Neural cell (in vitro differentiated cells): ENCODE measurements around the gene BMP7. TPM values are rescaled to one million over a fixed set of nuclear protein-coding genes. Genes with fewer than 3 reads are reported as not detected.

Experiments
- H2AFZ ChIP-seq: fragments of 200-600, 300-800 bp; sonication (generic), shearing (Covaris generic); 2 replicates; pipeline ENCODE4 v1.6.0; 2014; ENCODE audit warnings: low read depth, mild to moderate bottlenecking, antibody characterized with exemption, low read length, moderate library complexity
- H3F3A ChIP-seq: fragments of 200-600 bp; shearing (Covaris generic); 2 replicates; pipeline ENCODE4 v1.6.1; 2016; ENCODE audit warnings: mild to moderate bottlenecking, moderate library complexity, mixed read lengths, antibody characterized with exemption, low read length; ENCODE audit not compliant: insufficient read depth, poor library complexity, severe bottlenecking
- H3K27ac ChIP-seq: fragments of 200-600, 300-800 bp; sonication (generic), shearing (Covaris generic); 2 replicates; pipeline ENCODE4 v1.5.1; 2014; ENCODE audit warnings: mild to moderate bottlenecking, low read length, moderate library complexity
- H3K27me3 ChIP-seq: fragments of 300-800, 200-600 bp; sonication (generic), shearing (Covaris generic); 2 replicates; pipeline ENCODE4 v1.6.0; 2014; ENCODE audit warnings: mild to moderate bottlenecking, low read depth, low read length, moderate library complexity; ENCODE audit not compliant: insufficient read depth
- H3K36me3 ChIP-seq: fragments of 300-800, 200-600 bp; sonication (generic), shearing (Covaris generic); 2 replicates; pipeline ENCODE4 v1.5.1; 2014; ENCODE audit warnings: mild to moderate bottlenecking, antibody characterized with exemption, low read length, moderate library complexity; ENCODE audit not compliant: insufficient read depth
- H3K4me2 ChIP-seq: fragments of 300-800, 200-600 bp; sonication (generic), shearing (Covaris generic); 2 replicates; pipeline ENCODE4 v1.6.0; 2014; ENCODE audit warnings: mild to moderate bottlenecking, low read length
- H3K4me3 ChIP-seq: fragments of 300-800, 200-600 bp; sonication (generic), shearing (Covaris generic); 2 replicates; pipeline ENCODE4 v1.5.1; 2014; ENCODE audit warnings: mild to moderate bottlenecking, low read length, moderate library complexity
- H3K79me2 ChIP-seq: fragments of 200-600 bp; shearing (Covaris generic); replicated peaks from 2 replicates; pipeline ENCODE4 v1.6.0; 2014; ENCODE audit warnings: mild to moderate bottlenecking, low read length, moderate library complexity; ENCODE audit not compliant: insufficient read depth
- H3K9ac ChIP-seq: fragments of 300-800, 200-600 bp; sonication (generic), shearing (Covaris generic); 2 replicates; pipeline ENCODE4 v1.6.1; 2016; ENCODE audit warnings: mild to moderate bottlenecking, low read length, mixed read lengths
- H3K9me2 ChIP-seq: fragments of 200-600 bp; shearing (Covaris generic); 2 replicates; pipeline ENCODE4 v1.6.1; 2016; ENCODE audit warnings: mild to moderate bottlenecking, low read length, mixed read lengths; ENCODE audit not compliant: insufficient read depth
- H3K9me3 ChIP-seq: fragments of 200-600, 300-800 bp; sonication (generic), shearing (Covaris generic); 2 replicates; pipeline ENCODE4 v1.6.1; 2016; ENCODE audit warnings: mild to moderate bottlenecking, mixed run types, low read length, moderate library complexity, mixed read lengths
- H4K20me1 ChIP-seq: fragments of 200-600 bp; shearing (Covaris generic); 2 replicates; pipeline ENCODE4 v1.6.1; 2016; ENCODE audit warnings: mild to moderate bottlenecking, mixed run types; ENCODE audit not compliant: insufficient read depth
- CTCF ChIP-seq: fragments of 450-650 bp; IDR thresholded peaks from 2 replicates; pipeline ENCODE4 v1.5.1; 2014; ENCODE audit warnings: antibody characterized with exemption, mild to moderate bottlenecking, moderate library complexity; ENCODE audit not compliant: poor library complexity, severe bottlenecking
- EP300 ChIP-seq: fragments of 450-650 bp; conservative IDR thresholded peaks from 2 replicates; pipeline ENCODE4 v1.6.1; 2014; ENCODE audit warnings: antibody characterized with exemption, mild to moderate bottlenecking, moderate library complexity; ENCODE audit not compliant: poor library complexity, severe bottlenecking
- EZH2 ChIP-seq: fragments of 200-600, 300-800 bp; shearing (Covaris generic), sonication (generic); IDR thresholded peaks from 2 replicates; pipeline ENCODE4 v1.6.1; 2014; ENCODE audit warnings: antibody characterized with exemption, low read length, borderline replicate concordance, mild to moderate bottlenecking; ENCODE audit not compliant: insufficient read depth, poor library complexity, severe bottlenecking
- MXI1 ChIP-seq: fragments of 450-650 bp; conservative IDR thresholded peaks from 2 replicates; pipeline ENCODE4 v1.6.1; 2014; ENCODE audit warnings: antibody characterized with exemption, mild to moderate bottlenecking; ENCODE audit not compliant: poor library complexity, severe bottlenecking
- RAD21 ChIP-seq: fragments of 450-650 bp; conservative IDR thresholded peaks from 2 replicates; pipeline ENCODE4 v1.6.1; 2014; ENCODE audit warnings: antibody characterized with exemption, mild to moderate bottlenecking, moderate library complexity
- SMC3 ChIP-seq: fragments of 450-650 bp; conservative IDR thresholded peaks from 2 replicates; pipeline ENCODE4 v1.6.1; 2014; ENCODE audit warnings: antibody characterized with exemption, mild to moderate bottlenecking, moderate library complexity; ENCODE audit not compliant: poor library complexity
- polyA plus RNA-seq: library from polyadenylated mRNA; depleted of rRNA; stranded (reverse); fragments of >200 nt; gene quantifications from 2 replicates; pipeline ENCODE4 v1.2.3, GENCODE V29; 2014
- TF ChIP-seq, protein P1 (sequence below): IDR thresholded peaks from 2 replicates; pipeline ENCODE4 v1.6.1; 2012; ENCODE audit warnings: borderline replicate concordance

The BMP7 gene
- polyA plus RNA-seq, 1 donor from 2014 or later = 3.6 TPM

DNA sequence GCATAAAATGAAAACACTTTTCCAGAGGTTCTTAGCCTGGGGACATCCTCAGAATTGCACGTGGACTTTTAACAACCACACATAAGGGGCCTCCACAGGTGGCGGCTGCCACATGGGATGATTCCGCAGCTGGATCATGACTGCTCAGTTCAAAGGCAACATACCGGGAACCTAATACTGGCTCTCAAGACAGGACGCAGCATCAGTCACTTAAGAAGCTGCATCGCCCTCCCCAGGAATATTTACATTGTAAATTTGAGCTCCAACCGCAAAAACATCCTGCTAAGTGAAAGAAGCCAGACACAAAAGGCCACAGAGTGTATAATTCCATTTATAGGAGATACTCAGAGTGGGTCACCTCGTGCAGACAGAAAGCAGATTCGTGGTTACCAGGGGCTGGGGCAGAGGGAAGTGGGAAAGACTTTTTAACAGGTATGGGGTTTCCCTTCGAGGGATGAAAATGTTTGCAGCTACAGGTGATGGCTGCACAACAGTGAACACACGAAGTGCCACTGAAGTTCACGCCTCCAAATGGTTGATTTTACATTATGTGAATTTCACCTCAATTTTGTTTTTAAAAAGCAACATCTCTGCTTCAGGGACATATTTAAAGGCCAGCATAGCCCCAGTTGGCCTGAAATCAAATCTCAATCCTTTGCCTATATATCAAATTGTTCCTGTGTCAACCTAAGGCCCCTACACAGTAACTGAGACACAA lies 141.5 kb downstream of the BMP7 start (continued):
- TF ChIP-seq SMC3 (no peak), EZH2 (no peak)

- Histone ChIP-seq H3K4me2 (no peak overlapping the region), H3K27ac (no peak overlapping the region), H3K9ac (no peak overlapping the region), H3K79me2 (no peaks in the 10 kb centered on the region), H3K9me3 (no peaks in the 10 kb centered on the region), H3K36me3 (no peaks in the 10 kb centered on the region), H3K9me2 (no peaks in the 10 kb centered on the region), H4K20me1 (no peaks in the 10 kb centered on the region), H2AFZ (no peak overlapping the region), H3K4me3 (no peak overlapping the region), H3F3A (no peaks in the 10 kb centered on the region), H3K27me3 (no peaks in the 10 kb centered on the region)
- no peak for TF ChIP-seq EP300
- no peak for TF ChIP-seq RAD21
- no peak for TF ChIP-seq CTCF
- TF ChIP-seq, protein P1, sequence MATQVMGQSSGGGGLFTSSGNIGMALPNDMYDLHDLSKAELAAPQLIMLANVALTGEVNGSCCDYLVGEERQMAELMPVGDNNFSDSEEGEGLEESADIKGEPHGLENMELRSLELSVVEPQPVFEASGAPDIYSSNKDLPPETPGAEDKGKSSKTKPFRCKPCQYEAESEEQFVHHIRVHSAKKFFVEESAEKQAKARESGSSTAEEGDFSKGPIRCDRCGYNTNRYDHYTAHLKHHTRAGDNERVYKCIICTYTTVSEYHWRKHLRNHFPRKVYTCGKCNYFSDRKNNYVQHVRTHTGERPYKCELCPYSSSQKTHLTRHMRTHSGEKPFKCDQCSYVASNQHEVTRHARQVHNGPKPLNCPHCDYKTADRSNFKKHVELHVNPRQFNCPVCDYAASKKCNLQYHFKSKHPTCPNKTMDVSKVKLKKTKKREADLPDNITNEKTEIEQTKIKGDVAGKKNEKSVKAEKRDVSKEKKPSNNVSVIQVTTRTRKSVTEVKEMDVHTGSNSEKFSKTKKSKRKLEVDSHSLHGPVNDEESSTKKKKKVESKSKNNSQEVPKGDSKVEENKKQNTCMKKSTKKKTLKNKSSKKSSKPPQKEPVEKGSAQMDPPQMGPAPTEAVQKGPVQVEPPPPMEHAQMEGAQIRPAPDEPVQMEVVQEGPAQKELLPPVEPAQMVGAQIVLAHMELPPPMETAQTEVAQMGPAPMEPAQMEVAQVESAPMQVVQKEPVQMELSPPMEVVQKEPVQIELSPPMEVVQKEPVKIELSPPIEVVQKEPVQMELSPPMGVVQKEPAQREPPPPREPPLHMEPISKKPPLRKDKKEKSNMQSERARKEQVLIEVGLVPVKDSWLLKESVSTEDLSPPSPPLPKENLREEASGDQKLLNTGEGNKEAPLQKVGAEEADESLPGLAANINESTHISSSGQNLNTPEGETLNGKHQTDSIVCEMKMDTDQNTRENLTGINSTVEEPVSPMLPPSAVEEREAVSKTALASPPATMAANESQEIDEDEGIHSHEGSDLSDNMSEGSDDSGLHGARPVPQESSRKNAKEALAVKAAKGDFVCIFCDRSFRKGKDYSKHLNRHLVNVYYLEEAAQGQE = no peak
- no peak for TF ChIP-seq SMC3
- no peak for TF ChIP-seq MXI1
Measured at GRCh38 chr20:57124366-57124765, 142.1 kb downstream of the BMP7 start.

GRCh38 chr20:57123504-57123903 lies 142.9 kb downstream of the BMP7 start:
- H3K9me3 ChIP-seq = no peaks in the 10 kb centered on the region
- no peaks in the 10 kb centered on the region for H3K9me2 ChIP-seq
- H3K9ac ChIP-seq = no peak overlapping the region
- no peak overlapping the region for H3K4me2 ChIP-seq
- no peak overlapping the region for H3K27ac ChIP-seq
- TF ChIP-seq SMC3 = no peak
- H3K27me3 ChIP-seq = no peaks in the 10 kb centered on the region
- H3K79me2 ChIP-seq = no peaks in the 10 kb centered on the region
- H3K36me3 ChIP-seq = no peaks in the 10 kb centered on the region
- H3K4me3 ChIP-seq = no peak overlapping the region
- no peaks in the 10 kb centered on the region for H4K20me1 ChIP-seq
- no peaks in the 10 kb centered on the region for H3F3A ChIP-seq
- H2AFZ ChIP-seq = no peak overlapping the region
